NCI-H446 (cell line): ENCODE data around the gene FAM76B.
"Not testable (repeated sequence)": the region's sequence is repeated elsewhere in the genome, so short reads cannot be mapped to it uniquely, and the experiment has no call there.

Source experiments
- DNase-seq, 2 experiments: peaks; one replicate each; lab custom pipeline; 2025; lab: John Stamatoyannopoulos, UW

Gene FAM76B

DNA sequence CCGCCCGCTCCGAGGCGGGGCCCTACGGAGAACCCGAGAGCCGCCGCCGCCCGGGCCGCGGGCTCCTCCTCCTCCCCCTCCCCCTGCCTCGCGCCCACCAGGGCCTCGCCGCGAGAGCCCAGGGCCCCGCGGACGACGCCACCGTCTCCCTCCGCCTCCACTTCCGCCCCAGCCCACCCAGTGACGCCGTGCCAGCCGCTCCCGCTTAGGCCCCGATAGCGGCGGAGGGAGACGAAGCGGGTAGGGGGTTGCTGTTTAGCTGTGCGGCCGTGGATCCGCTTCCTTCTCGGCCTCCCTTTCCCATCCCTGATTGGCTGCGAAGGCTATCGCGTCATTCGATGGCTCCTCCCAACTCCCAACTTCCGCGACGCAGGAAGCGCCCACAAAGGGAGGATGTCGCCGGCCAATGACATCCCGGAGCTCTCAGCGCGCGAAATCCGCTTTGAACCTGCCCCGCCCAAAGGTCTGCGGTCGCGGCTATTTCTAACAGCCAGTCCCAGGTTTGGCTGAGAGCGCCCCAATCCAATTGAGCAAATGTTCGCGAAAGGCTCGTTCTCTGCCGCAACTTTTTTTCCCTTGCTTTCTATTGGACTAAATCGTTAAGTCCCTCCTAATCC lies at the start of gene FAM76B:
TSS of gene FAM76B (minus strand) at position 277 of the 617 bp plus-strand sequence. CDS start 304 bp downstream, outside the sequence.
- peak; percentile 99 for DNase-seq

DNA sequence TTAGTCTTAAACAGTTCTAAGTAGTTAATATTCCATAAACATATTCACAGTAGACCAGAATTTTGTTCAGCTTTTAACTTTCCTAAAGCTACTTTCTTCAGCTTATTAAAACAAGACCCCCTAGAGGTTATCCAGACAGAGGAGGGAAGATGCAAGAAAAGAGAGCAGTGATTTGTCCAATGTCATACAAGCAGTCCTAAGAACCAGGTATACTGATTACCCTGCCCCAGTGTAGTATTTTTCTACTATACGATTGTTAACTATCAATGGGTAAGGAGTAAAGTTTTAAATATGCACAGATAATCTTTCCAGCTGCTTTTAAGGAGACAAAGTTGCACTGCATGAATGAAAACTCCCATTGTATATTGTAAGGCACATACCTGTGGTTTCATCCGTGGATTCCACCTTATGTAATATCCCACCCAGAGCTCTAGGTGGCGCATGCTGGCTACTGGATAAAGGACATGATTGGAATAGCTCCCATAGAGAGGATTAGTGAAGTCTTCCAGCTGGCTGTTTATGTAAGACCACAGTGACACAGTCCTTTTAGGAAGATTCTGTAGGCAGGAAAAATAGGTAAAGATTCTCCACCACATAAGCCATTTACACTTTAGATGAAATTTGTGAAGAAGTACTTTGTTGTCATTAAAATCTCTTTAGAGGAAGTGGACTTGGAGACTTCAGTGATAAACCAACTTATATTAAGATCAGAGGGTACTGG lies 46.3 kb upstream of the FAM76B start:
- DNase-seq: peak; percentile 83 to 87

DNA sequence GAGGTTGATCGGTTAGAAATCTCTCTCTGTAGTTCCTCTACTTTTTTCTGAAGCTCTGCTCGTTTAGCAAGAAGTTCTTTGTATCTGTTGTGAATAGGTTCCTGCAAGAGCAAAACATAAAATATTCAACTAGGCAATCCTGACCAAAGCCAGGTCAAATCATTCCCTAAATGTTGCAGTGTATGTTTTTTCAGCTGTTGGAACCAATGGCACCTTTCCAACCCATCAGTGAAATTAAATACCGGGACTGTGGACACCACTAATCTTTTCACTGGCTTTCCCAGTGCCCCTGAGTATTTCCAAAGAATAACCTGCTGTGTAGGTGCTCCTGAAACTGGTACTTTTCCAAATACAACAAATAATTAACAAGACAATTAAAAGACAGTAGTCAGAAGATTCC lies 45.8 kb upstream of the FAM76B start:
- DNase-seq: no peak

DNA sequence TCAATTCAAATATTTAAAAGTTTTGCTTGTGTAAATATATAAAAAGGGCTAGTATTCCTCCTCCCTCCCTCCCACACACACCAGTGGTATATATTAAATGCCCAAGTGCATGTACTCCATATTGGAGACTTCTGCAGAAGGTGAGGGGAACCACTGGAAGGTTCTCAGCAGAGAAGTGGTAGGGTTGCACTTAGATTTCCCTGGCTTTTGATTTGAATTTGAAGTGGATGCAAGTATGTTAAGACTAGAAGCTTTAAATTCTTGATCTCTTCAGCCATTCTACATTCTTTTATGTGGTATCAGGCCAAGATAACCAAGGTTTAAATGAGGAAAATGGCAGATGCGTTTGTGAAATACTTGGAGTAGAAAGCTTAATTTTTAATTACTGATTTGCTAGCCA lies 43.8 kb upstream of the FAM76B start:
- DNase-seq: no peak

DNA sequence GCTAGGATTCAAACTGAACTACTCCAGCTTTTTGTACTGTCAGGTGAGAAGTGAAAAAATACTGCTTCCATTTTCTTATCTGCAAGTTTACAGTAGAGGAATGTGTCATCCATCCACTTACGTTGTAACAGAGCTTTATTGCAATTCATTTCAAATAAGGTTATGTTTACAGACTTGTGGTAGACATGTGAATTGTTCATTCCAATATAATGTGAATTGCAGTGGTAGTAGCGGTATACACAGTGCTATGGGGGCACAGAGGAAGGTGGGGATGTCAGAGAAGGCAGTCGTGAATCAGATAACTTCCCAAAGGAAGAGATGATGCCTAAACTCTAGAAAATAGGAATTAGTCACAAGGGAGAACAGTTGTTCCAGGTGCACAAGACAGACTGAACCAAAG lies 43.2 kb upstream of the FAM76B start:
- no peak for DNase-seq

DNA sequence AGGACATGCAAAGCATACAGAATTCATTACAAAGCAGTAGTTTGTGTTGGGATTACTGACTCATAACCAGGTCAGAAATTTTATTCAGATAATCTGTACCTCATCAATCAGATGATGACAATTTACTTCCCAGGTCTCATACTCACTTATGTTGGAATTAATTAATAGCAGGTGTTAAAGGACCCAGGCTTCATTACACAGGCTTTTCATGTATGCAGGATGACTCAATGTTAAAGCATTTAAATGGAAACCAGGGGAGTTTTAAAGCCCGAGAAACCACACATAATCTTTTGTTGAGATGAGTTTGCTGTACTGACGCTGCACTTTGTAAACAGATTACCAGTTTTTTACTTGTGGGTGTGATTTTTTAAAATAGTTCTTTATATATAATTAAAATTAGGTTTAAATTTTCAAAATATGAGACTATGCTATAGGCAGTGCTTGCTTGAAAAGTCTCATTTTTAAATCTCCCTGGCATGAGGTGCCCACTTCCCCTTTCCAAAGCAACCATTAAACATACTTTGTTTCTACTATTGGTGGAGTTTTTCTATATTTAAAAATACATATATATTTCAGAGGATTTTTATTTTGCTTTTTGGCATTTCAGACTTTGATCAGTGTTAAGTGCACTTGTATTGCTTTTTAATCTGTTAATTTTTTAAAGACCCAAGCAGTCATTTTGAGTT lies 41.8 kb upstream of the FAM76B start:
- no peak for DNase-seq

DNA sequence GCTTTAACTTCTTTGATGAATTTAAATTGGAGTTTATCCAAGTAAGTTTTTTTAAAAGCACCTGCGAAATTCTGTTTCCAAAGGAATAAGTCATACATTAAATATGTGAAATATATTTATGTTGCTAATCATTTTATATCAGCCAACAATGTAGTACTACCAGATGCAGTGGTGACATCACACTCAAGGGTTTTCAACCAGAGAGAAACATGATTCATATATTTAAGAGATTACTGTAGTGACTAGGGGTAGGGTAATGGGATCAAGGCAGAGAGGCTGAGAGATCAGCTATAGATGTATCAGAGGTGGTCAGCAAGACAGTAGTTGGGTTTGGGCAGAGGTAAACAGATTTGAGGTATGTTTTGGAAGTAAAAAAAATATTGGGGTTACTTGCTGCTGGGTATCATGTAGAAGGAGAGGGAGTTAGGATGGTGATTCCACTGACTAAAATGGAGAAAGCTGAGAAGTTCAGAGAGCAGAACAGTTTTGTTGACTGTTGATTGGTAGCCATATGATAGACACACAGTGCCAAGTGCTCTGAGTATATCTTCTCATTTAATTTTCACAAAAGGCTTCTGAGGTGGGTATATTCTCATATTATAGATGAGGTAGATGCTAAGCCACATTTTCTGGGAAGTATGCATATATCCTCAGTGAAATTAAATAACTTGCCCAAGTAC lies 40.1 kb upstream of the FAM76B start:
- DNase-seq: no peak

DNA sequence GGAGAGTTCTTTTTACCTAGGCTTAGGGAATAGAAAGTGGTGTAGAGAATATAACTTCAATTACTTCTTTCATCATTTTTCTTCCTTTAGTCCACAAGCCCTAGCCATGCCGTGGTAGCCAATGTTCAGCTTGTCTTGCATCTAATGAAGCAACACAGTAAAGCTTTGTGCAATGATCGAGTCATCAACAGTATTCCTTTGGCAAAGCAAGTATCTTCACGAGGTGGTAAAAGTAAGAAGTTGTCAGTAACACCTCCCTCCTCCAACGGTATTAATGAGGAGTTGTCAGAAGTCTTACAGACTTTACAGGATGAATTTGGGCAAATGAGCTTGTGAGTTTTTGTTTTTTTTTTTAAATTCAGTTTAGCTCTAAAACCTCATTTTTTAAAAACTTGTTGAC lies 38.1 kb upstream of the FAM76B start:
- DNase-seq: no peak

DNA sequence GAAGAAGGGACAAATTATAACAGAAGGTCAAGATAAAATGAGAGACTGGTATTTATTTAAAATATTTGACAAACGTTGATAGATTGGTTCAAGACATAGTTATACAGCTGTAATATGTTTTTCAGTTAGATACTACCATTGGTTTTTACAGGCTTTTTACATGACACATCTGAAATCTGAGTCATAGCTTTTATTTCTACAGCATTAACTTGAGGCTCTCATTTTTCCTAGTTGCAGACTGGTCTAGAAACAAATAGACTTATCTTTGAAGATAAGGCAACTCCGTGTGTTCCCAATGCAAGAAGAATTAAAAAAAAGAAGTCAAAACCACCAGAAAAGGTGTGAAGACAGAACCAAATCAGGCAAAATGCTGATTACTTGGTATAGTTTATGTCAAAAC lies 32.1 kb upstream of the FAM76B start:
- DNase-seq: no peak

DNA sequence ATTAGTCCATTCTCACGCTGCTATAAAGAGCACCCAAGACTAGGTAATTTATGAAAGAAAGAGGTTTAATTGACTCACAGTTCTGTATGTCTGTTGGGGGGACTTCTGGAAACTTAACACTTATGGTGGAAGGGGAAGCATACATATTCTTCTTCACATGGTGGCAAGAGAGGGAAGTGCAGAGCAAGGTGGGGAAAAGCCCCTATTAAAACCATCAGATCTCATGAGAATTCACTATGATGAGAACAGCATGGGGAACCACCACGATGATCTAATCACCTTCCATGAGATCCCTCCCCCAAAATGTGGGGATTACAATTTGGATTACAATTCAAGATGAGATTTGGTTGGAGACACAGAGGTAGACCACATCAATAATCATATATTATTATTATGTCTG lies 26.5 kb upstream of the FAM76B start:
- no peak for DNase-seq

DNA sequence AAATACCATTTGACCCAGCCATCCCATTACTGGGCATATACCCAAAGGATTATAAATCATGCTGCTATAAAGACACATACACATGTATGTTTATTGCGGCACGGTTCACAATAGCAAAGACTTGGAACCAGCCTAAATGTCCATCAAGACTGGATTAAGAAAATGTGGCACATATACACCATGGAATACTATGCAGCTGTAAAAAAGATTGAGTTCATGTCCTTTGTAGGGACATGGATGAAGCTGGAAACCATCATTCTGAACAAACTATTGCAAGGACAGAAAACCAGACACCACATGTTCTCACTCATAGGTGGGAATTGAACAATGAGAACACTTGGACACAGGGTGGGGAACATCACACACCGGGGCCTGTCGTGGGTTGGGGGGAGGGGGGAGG lies 21.5 kb upstream of the FAM76B start:
- DNase-seq: not testable (repeated sequence)

DNA sequence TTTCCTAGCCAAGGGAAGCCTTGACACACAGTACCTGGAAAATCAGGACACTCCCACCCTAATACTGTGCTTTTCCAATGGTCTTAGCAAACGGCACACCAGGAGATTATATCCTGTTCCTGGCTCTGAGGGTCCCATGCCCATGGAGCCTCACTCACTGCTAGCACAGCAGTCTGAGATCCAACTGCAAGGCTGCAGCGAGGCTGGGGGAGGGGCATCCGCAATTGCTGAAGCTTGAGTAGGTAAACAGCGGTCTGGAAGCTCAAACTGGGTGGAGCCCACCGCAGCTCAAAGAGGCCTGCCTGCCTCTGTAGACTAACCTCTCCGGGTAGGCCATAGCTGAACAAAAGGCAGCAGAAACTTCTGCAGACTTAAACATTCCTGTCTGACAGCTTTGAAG lies 16.9 kb upstream of the FAM76B start:
- not testable (repeated sequence) for DNase-seq

DNA sequence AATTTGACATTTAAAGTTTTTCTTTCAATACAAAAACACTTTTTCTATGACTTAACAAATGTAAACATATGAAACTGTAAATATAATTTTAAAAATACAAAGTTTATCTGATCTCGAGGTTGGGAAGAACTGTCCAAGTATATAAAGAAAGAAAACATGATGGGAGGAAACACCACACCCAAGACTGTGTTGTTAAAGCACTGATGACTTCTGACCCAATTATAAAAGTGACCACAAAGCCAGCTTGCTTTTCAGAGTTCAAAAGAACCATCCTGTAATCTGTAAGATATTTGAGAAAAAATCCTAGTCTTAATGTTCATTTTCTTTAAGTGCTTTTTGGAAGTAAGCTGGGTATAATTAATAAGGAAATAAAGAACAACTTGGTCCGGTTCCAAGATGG lies 16.3 kb upstream of the FAM76B start:
- DNase-seq: no peak

DNA sequence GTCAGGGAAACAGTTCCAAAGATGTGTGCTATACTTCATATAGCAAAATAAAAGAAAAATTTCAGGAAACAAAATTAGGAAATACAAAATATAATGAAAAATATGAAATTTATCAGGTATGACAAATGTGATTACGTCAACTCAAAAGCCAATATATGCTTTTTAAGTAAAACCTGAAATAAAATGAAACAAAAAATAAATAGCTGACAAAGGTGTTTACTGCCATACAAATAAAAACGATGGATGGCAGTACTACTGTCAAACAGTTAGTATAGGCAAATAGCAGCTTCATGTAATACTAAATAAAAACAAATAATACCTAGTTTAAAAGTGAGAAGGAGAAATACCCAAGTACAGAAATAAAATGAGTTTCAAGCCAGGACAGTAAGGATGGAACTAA lies 14.4 kb upstream of the FAM76B start:
- no peak for DNase-seq

DNA sequence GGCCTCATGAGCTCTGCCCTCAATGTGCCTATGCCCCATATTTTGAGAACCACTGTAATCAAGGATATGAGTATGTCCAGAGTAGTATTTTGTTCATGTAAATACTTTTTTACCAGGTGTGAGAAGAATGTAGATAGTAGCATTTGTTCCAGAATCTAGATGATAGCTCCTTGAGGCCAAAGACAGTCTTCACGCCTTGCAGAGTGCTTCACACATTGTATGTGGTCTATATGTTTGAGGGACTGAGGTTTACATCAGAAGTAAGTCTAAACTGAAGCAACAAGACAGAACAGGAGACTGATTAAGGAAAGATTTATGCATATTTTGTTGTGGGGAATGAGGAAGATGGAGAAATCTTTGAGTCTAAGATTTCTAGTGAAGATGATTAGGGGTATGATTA lies 13.2 kb upstream of the FAM76B start:
- no peak for DNase-seq

DNA sequence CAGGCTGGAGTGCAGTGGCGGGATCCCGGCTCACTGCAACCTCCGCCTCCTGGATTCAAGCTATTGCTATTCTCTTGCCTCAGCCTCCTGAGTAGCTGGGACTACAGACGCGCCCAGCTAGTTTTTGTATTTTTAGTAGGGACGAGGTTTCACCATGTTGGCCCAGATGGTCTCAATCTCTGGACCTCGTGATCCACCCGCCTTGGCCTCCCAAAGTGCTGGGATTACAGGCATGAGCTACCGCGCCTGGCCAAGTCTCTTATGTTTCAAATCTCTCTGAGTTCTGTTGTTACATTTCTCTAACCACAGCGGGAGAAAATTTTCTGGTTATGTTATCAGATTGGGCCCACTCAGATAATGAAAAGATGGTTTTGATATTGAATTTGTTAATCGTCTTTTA lies 10.9 kb upstream of the FAM76B start:
- no peak for DNase-seq

DNA sequence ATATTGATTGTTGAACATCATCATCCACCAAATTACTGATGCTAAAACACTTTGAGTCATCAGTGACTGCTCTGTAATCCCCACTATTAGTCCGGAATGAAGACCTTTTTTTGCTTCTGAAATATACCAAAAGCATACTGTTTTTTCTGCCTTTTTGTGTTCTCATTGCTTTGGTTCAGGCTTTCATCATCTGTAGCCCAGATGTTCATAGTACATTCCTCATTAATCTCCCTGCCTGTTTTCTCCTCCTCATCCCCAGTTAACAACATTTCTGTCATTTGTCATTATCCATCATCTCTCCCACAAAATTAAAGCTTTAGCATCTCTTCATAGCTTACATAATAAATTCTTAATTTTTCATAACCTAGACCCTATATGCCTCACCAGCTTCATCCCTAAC lies 10.0 kb upstream of the FAM76B start:
- no peak for DNase-seq

DNA sequence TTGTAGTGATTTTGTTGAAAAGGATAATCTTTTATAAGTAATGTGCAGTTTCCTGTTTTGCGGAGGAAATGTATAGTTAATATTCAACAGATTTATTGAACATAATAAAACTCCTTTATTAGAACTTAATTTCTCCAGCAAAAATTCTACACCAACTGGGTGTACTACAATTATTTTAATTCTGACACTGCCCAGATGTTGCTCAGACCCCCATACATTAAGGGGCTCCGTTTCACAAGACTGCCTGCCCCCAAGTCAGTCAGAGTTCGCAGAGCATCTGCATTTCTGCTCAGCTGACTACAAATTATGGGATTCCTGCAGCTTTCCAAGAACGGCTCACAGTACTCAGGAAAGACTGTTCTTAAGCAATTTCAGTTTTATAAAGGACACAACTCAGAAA lies 6.9 kb upstream of the FAM76B start:
- DNase-seq: no peak

DNA sequence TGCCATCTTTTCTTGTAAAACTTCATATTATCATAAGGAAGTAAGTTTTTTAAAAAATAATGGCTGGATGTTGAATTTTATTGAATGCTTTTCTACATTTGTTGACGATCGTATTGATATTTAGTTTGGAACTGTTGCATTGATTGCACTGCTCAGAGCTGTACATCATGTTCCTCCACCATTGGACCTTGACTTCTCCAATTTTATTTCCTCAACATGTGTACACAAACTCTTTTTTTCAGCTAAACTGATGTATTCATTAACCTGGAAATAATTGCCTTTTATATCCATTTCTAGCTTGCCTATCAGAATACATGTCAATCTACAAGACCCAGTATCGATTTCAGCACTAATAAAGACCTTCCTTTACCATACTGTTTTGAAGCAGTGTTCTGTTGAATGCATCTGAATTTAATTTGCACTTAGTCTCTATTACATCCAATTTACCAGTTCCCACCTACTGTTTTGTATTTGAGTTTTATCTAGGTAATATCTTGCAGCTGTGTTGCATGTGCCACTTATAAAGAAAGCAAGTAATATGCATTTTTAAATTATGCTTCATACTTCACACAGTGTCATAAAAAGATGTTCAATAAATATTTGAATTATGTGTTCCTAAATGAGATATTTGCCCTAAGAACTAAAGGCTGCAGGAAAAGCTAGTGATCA lies 6.2 kb upstream of the FAM76B start:
- no peak for DNase-seq

DNA sequence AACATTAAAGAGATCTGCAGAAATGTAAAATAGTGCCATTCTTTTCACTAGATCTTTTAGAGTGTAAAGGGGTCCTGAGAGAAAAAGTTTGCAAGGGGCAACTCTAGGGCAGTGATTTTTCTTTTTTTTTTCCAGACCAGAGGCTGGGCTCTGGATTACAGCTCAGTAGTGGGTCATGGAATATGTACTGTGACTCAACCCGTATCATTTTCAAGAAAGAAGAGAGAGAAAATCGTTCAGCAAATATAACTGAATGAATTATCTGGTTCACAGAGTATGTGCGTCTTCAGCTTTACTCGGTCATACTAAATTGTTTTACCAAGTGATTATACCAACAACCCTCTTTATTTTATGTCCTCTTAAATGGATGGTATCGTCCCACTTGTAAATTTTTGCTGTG lies 4.5 kb upstream of the FAM76B start:
- no peak for DNase-seq

DNA sequence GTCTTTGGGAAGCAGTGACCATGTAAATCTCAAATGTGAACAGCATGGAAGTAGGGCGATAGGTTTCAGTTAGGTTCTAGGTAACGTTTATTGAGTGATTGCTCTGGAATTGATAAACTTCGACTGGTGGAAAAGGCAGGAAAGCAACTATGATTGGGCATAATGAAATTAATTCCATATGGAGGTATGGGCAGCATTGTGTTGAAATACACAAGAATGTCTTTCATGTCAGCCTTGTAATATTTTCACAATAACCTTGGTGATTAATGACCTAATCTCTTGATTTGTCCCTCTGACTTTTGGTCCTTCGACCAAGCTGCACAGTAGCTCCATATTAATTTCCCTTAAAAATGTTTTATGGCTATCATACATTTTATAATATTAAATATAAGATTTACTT lies 3.5 kb upstream of the FAM76B start:
- no peak for DNase-seq

DNA sequence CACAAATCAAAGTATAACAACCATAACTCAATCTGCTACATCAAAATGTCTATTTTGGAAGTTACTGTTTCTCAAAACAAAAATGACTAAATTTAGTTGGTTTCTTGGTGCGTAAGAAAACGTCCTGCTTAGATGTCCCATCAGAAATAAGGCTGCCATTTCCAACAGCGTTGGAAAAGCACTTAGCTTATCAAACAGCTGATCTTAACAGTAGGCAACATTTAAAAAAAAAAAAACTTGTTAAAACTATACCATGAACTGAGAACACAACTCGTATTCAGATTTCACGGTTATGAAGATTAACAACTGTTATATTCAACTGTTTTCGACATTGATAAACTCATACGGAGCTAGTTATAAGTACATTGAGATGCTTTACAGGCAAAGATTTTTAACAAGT lies 3.1 kb upstream of the FAM76B start:
- DNase-seq: no peak
